HEK293T (cell line): ENCODE data around the gene SERPINC1.
"Not testable (repeated sequence)": the region's sequence is repeated elsewhere in the genome, so short reads cannot be mapped to it uniquely, and the experiment has no call there.

ENCODE experiments used
- CTCF ChIA-PET: fragments of 350-600 bp; formaldehyde crosslinking; extraction: SDS; loops from one replicate; lab custom pipeline; 2021; ENCODE audit warnings: antibody characterized with exemption, inconsistent platforms; lab: Yijun Ruan, JAX
- POLR2A ChIA-PET: fragments of 350-600 bp; formaldehyde crosslinking; extraction: SDS; loops from one replicate; lab custom pipeline; 2020; ENCODE audit warnings: antibody characterized with exemption, inconsistent platforms; lab: Yijun Ruan, JAX
- DNase-seq: peaks from one replicate; pipeline ENCODE4 v3.0.0; 2012; ENCODE audit warnings: mixed read lengths; ENCODE audit errors: extremely low spot score
- ARNT ChIP-seq: fragments of 450-650 bp; IDR thresholded peaks from 2 replicates; pipeline ENCODE4 v1.6.1; 2017; ENCODE audit warnings: mild to moderate bottlenecking
- BHLHE40 ChIP-seq: fragments of 450-650 bp; IDR thresholded peaks from 2 replicates; pipeline ENCODE4 v1.6.1; 2016; ENCODE audit warnings: mild to moderate bottlenecking, moderate library complexity, borderline replicate concordance
- CTBP1 ChIP-seq: fragments of 450-650 bp; IDR thresholded peaks from 2 replicates; pipeline ENCODE4 v1.6.1; 2016; ENCODE audit warnings: borderline replicate concordance
- ELF4 ChIP-seq: fragments of 450-650 bp; IDR thresholded peaks from 2 replicates; pipeline ENCODE4 v1.6.1; 2017; ENCODE audit warnings: antibody characterized with exemption
- FOXA1 ChIP-seq: fragments of 450-650 bp; IDR thresholded peaks from 2 replicates; pipeline ENCODE4 v1.6.1; 2016; ENCODE audit warnings: mild to moderate bottlenecking
- FOXK2 ChIP-seq: fragments of 450-650 bp; IDR thresholded peaks from 2 replicates; pipeline ENCODE4 v1.6.1; 2016; ENCODE audit warnings: mild to moderate bottlenecking
- FOXM1 ChIP-seq: fragments of 450-650 bp; IDR thresholded peaks from 2 replicates; pipeline ENCODE4 v1.6.1; 2017; ENCODE audit warnings: mild to moderate bottlenecking, borderline replicate concordance
- HDGF ChIP-seq: fragments of 450-650 bp; IDR thresholded peaks from 2 replicates; pipeline ENCODE4 v1.6.1; 2017; ENCODE audit warnings: antibody characterized with exemption, borderline replicate concordance
- L3MBTL2 ChIP-seq: fragments of 450-650 bp; conservative IDR thresholded peaks from 2 replicates; pipeline ENCODE4 v1.6.1; 2016; ENCODE audit warnings: mild to moderate bottlenecking
- LEF1 ChIP-seq: fragments of 450-650 bp; IDR thresholded peaks from 2 replicates; pipeline ENCODE4 v1.6.1; 2017; ENCODE audit warnings: mild to moderate bottlenecking, borderline replicate concordance
- NFRKB ChIP-seq: fragments of 450-650 bp; IDR thresholded peaks from 2 replicates; pipeline ENCODE4 v1.6.1; 2016; ENCODE audit warnings: mild to moderate bottlenecking, moderate library complexity
- PKNOX1 ChIP-seq: fragments of 450-650 bp; IDR thresholded peaks from 2 replicates; pipeline ENCODE4 v1.6.1; 2016
- SP1 ChIP-seq: fragments of 450-650 bp; IDR thresholded peaks from 2 replicates; pipeline ENCODE4 v1.6.1; 2017
- SUZ12 ChIP-seq: fragments of 450-650 bp; IDR thresholded peaks from 2 replicates; pipeline ENCODE4 v1.6.1; 2016; ENCODE audit warnings: mild to moderate bottlenecking
- TARDBP ChIP-seq: fragments of 450-650 bp; IDR thresholded peaks from 2 replicates; pipeline ENCODE4 v1.6.1; 2016
- ZNF384 ChIP-seq: fragments of 450-650 bp; IDR thresholded peaks from 2 replicates; pipeline ENCODE4 v1.6.1; 2016

The SERPINC1 gene

GRCh38 chr1:173917149-173917548, at the start of gene SERPINC1:
SERPINC1 (minus strand) TSS chr1:173917327; CDS start chr1:173917259, 68 bp downstream.
- no peak for TF ChIP-seq ARNT
- TF ChIP-seq BHLHE40 = no peak
- TF ChIP-seq TARDBP = no peak
- TF ChIP-seq NFRKB = no peak
- TF ChIP-seq LEF1 = no peak
- no peak for TF ChIP-seq FOXM1
- POLR2A ChIA-PET = no interaction called here
- no peak for DNase-seq
- CTCF ChIA-PET = no interaction called here

- DNase-seq, CTCF ChIA-PET, POLR2A ChIA-PET: not testable (repeated sequence)
These were observed 48.8 kb upstream of the SERPINC1 start for GRCh38 chr1:173965896-173966295.

GRCh38 chr1:173963477-173963876, 46.4 kb upstream of the SERPINC1 start:
- no peak for DNase-seq
- CTCF ChIA-PET = no interaction called here
- POLR2A ChIA-PET = no interaction called here
- TF ChIP-seq FOXM1 (no peak), TARDBP (no peak), PKNOX1 (no peak)

DNA sequence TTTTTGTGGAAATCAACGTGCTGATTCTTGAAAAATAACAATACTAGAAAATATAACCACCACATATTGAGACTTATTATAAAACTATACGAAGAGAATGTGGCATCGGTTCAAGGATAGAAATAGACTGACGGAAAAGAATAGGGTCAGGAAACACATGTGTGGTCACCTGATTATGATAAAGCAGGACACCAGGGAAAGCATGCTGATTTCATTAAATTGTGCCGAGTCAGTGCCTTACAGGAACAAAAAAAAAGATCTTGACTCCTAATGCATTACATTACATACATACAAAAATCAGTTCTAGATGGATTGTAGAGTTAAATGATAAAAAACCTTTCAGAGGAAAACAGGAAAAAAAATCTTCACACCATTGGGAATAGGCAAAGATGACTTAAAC, 43.5 kb upstream of the SERPINC1 start:
- no peak for DNase-seq
- TF ChIP-seq HDGF = no peak
- no peak for TF ChIP-seq FOXK2
- TF ChIP-seq BHLHE40 = no peak
- TF ChIP-seq NFRKB = no peak
- TF ChIP-seq TARDBP = no peak
- no peak for TF ChIP-seq CTBP1
- no peak for TF ChIP-seq PKNOX1
- no peak for TF ChIP-seq L3MBTL2
- TF ChIP-seq SUZ12 = no peak
- no peak for TF ChIP-seq ZNF384
- no peak for TF ChIP-seq ELF4
- no peak for TF ChIP-seq ARNT
- no peak for TF ChIP-seq FOXA1
- TF ChIP-seq SP1 = no peak
- no peak for TF ChIP-seq FOXM1
- TF ChIP-seq LEF1 = no peak
- ChIA-PET POLR2A (no interaction called here), CTCF (no interaction called here)

DNA sequence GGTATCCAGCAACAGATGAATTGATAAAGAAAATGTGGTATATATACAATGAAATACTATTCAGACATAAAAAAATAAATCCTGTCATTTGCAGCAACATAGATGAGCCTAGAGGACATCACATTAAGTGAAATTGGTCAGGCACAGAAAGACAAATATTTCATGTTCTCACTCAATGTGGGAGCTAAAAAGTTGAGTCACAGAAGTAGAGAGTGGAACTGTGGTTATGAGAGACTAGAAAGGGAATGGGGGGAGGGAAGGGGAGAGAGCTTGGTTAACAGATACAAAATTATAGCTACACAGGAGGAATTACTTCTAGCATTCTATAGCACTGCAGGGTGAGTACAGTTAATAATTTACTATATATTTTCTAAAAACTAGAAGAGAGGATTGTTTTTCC, 37.1 kb upstream of the SERPINC1 start:
- ChIA-PET POLR2A (no interaction called here), CTCF (no interaction called here)
- DNase-seq = no peak
- TF ChIP-seq FOXM1 (no peak), SUZ12 (no peak), FOXA1 (no peak), LEF1 (no peak), ARNT (no peak), SP1 (no peak), ELF4 (no peak), NFRKB (no peak), PKNOX1 (no peak), BHLHE40 (no peak), TARDBP (no peak), L3MBTL2 (no peak), CTBP1 (no peak), ZNF384 (no peak), HDGF (no peak)

DNA sequence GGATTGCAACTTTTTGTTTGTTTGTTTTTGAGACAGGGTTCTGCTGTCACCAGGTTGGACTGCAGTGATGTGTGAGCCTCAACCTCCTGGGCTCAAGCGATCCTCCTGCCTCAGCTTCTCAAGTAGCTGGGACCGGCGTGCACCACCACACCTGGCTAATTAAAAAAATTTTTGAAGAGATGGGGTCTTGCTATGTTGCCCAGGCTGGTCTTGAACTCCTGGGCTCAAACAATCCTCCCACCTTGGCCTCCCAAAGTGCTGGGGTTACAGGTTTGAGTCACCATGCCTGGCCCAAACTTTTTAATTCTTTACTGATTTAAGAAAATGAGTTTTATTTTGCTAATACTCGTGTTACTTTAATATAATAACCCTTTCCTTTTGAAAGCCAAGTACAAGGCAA, 31.5 kb upstream of the SERPINC1 start:
- DNase-seq = no peak
- TF ChIP-seq FOXM1 (no peak), ELF4 (no peak), TARDBP (no peak), ZNF384 (no peak), PKNOX1 (no peak), CTBP1 (no peak), L3MBTL2 (no peak), SP1 (no peak), BHLHE40 (no peak)
- ChIA-PET CTCF (no interaction called here), POLR2A (no interaction called here)

DNA sequence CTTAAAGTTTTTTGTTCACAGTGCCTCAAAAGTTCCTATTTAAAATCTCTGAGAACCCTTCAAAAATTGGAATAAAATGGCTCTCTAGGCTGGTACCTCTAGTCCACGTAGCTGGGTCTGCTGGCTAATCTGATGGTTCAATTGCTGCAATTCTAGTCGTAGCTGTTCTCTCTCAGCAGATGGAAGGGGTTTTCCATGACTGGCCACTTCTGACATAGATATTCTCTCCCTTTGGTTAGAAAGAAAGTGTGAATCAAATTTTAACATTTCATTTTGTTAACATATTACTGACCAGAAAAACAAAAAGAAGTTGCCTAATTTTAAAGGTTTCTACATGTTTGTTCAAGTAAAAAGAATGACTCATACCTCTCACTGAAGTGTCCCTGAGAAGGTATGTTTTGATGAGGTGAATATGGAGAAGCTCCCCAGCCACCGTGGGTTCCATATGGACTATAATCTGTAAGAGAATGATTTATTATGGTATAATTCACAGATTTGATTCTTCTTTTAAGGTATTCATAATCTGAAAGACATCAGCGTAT, 29.3 kb upstream of the SERPINC1 start:
- ChIA-PET POLR2A (no interaction called here), CTCF (no interaction called here)
- no peak for TF ChIP-seq TARDBP
- no peak for TF ChIP-seq ARNT
- no peak for TF ChIP-seq LEF1
- TF ChIP-seq ELF4 = no peak
- TF ChIP-seq CTBP1 = no peak
- TF ChIP-seq ZNF384 = no peak
- no peak for TF ChIP-seq L3MBTL2
- TF ChIP-seq FOXA1 = no peak
- no peak for TF ChIP-seq NFRKB
- no peak for TF ChIP-seq HDGF
- TF ChIP-seq FOXM1 = no peak
- TF ChIP-seq PKNOX1 = no peak
- TF ChIP-seq FOXK2 = no peak
- TF ChIP-seq BHLHE40 = no peak
- no peak for TF ChIP-seq SP1
- TF ChIP-seq SUZ12 = no peak
- no peak for DNase-seq
